Psoas muscle (tissue), 8 donors: ENCODE results near the gene PXMP4. TPM values are rescaled to one million over a fixed set of nuclear protein-coding genes. Genes with fewer than 3 reads are reported as not detected.
A peak's percentile ranks its signal among the peaks of the same experiment; 100 is the strongest.

Source experiments
- ATAC-seq, 4 donors: fragments of 200-7000 bp; cut with Tn5 transposase; one replicate each; pipeline ENCODE4 v1.9.1; 2020; ENCODE audit warnings: moderate library complexity in 3 of 4, mild to moderate bottlenecking in 2 of 4
- DNase-seq, 2 donors: peaks; one replicate each; pipeline ENCODE4 v3.0.0-alpha.2; 2020
- H3K27ac ChIP-seq: fragments of 200-600 bp; one replicate; pipeline ENCODE4 v1.8.0; 2022
- H3K27me3 ChIP-seq, 3 donors: fragments of 200-600 bp in 1 of 3; one replicate each; pipeline versions ENCODE4 v1.6.1 to v1.8.0; 2013 to 2022; ENCODE audit warnings: low read length in 2 of 3, mild to moderate bottlenecking in 2 of 3, moderate library complexity in 1 of 3; ENCODE audit not compliant: insufficient read depth in 3 of 3
- H3K36me3 ChIP-seq, 2 donors: fragments of 200-600 bp in 1 of 2; one replicate each; pipeline versions ENCODE4 v1.6.1 to v1.8.0; 2013 to 2022; ENCODE audit warnings: low read depth in 1 of 2, mild to moderate bottlenecking in 1 of 2, moderate library complexity in 1 of 2; ENCODE audit not compliant: insufficient read depth in 1 of 2
- H3K4me1 ChIP-seq: fragments of 200-600 bp; one replicate; pipeline ENCODE4 v1.8.0; 2022
- H3K4me3 ChIP-seq: fragments of 200-600 bp; one replicate; pipeline ENCODE4 v1.8.0; 2022; ENCODE audit warnings: mild to moderate bottlenecking
- H3K9me3 ChIP-seq: fragments of 200-600 bp; one replicate; pipeline ENCODE4 v1.8.0; 2022
- WGBS, 3 donors: extraction: QIAGEN DNeasy Blood & Tissue Kit; methylation state at CpG; one replicate each; pipeline versions ENCODE4 v1.1.6 to v1.1.7; 2013; 5-methylcytosine and 5-hydroxymethylcytosine counted together
- intact Hi-C, 2 donors: fragments of 100-400 bp; cut with DNase I; formaldehyde crosslinking; loops; one replicate each; pipeline versions ENCODE4 v1.11.0 to v1.14.2; 2022
- polyA plus RNA-seq, 3 donors: library from polyadenylated mRNA; stranded (reverse); fragments of 200-250 nt; gene quantifications; one replicate each; pipeline ENCODE4 v1.2.3, GENCODE V29; 2013
- total RNA-seq, 4 donors: library from RNA; stranded (reverse); fragmentation: NEBNext Ultra II Directional in 2 of 4; extraction: Animal tissue kit (Norgen Biotek cat#: 25700) in 2 of 4; gene quantifications; one replicate each; pipeline versions ENCODE4 v1.2.1 to v1.2.4, GENCODE V29; 2021 to 2023
- TF ChIP-seq, protein P1 (sequence below): fragments of 200-600 bp; IDR thresholded peaks from one replicate; pipeline ENCODE4 v1.8.0; 2022; ENCODE audit warnings: antibody characterized with exemption
- donor health status: healthy with polysubstance abuse.
- donor health status: DM: no; HTN: no; CAD: no; lungs with moderate emphysema.
- donor health status: Bipolar disorder and iron deficiency.
- donor health status: healthy.
- donor health status: DM: yes; HTN: yes; CAD: no.
- donor health status: DM: no; HTN: no; CAD: no.
- donor health status: DM: no; HTN: no; CAD: no.
- donor health status: DM: yes; HTN: yes; CAD: no.

Gene PXMP4
- total and polyA plus RNA-seq, 7 donors: 1.9 to 10.6 (median 5.1) TPM

DNA sequence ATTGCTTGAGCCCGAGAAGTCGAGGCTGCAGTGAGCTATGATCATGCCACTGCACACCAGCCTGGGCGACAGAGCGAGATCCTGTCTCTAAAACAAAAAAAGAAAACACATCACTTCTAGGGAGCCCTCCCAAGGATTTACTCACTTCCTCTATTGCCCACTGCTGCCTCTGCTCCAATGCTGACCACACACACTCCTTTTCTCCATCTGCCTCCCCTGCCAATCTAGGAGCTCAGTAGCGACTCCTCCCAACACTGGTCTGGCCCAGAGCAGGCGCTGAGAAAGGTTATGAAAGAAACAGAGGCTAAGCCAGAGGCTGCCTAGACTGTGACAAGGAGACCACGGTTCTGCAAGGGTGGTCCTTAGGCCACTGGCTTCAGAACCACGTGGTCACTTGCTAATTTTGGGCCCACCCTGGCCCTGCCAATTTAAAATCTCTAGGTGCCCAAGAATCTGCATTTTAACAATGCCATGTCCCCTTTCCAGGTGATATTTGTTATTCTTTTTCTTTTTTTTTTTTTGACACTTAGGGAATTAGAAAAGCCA lies 32.7 kb downstream of the PXMP4 start:
- H3K27me3 ChIP-seq: no peaks in the 10 kb centered on the region
- DNase-seq (no peak), ATAC-seq (no peak)
- H3K36me3 ChIP-seq: no peaks in the 10 kb centered on the region
- H3K4me3 ChIP-seq: no peak overlapping the region
- intact Hi-C loops: no loop called here
- peaks cover 4% of the 10 kb centered on the region for H3K4me1 ChIP-seq
- H3K27ac ChIP-seq: no peak overlapping the region
- TF ChIP-seq, protein P1, sequence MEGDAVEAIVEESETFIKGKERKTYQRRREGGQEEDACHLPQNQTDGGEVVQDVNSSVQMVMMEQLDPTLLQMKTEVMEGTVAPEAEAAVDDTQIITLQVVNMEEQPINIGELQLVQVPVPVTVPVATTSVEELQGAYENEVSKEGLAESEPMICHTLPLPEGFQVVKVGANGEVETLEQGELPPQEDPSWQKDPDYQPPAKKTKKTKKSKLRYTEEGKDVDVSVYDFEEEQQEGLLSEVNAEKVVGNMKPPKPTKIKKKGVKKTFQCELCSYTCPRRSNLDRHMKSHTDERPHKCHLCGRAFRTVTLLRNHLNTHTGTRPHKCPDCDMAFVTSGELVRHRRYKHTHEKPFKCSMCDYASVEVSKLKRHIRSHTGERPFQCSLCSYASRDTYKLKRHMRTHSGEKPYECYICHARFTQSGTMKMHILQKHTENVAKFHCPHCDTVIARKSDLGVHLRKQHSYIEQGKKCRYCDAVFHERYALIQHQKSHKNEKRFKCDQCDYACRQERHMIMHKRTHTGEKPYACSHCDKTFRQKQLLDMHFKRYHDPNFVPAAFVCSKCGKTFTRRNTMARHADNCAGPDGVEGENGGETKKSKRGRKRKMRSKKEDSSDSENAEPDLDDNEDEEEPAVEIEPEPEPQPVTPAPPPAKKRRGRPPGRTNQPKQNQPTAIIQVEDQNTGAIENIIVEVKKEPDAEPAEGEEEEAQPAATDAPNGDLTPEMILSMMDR: no peak
- WGBS, 3 donors: 79 to 85% (median 80%) methylated on average over 8 of the region's 8 CpGs
- no peaks in the 10 kb centered on the region for H3K9me3 ChIP-seq

DNA sequence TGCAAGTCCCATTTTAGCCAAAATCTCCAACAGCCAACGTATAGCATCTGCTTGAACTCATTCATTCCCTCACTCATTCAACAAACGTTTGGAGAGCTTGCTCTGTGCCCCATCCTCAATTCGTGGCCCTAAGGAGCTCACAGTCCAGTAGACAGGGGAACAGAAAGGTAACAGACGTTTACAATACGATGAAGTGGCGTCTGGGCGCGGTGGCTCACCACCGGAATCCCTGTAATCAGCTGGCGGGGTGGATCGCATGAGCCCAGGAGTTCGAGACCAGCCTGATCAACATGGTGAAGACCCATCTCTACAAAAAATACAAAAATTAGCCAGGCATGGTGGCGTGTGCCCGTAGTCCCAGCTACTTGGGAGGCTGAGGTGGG lies 33.1 kb downstream of the PXMP4 start:
- DNase-seq: no peak
- WGBS, 3 donors: 78 to 81% (median 79%) methylated on average over 14 of the region's 14 CpGs

DNA sequence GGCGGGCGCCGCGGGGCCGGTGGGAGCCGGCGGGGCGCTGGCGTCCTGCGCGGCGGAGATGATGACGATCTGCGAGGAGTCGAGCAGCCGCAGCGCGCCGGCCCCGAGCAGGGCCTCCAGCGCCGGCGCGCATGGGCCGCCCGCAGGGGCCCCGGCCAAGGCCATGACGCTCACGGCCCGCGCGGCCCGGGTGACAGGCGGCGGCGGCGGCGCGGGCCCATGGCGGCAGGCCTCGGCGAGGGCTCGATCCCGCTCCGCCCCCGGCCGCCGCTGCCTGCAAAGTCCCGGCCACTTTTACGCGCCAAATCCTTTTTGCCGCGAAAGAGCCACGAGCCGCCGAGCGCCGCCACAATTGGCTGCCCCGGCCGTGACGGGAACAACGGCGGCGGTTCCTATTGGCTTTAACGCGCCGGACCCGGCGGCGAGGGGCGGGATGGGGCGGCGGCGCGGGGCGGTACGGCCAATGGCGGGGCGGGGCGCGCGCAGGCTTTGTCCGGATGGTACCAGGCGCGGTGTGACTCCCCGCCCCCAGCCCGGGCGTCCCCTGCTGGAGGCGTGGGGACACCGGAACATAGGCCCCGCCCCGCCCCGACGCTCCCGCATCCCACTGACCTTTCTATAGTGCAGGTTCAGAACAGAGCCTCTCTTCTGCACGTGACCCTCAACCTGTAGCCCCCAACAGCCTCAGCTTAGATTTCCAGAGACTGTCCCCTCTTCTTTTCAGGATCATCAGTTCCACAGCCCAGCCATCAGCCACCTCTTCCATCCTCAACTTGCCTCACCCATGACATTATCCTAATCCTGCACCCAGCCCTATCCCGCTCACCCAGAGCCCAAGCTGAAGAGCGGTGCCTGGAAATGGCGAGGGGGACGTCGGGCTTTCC lies 33.8 kb downstream of the PXMP4 start, which contains the start of gene E2F1:
TSS of gene E2F1 (minus strand) at position 286 of the 884 bp plus-strand sequence. CDS start at position 165, 121 bp downstream.
- intact Hi-C loops: no loop called here
- peak within 1 kb of the TSS; percentile 53 for H3K4me3 ChIP-seq
- H3K4me1 ChIP-seq: peaks cover 4% of the 10 kb centered on the region
- no peaks in the 10 kb centered on the region for H3K27me3 ChIP-seq
- ATAC-seq (peak; percentile 100), DNase-seq (peak; percentile 97 to 98)
- TF ChIP-seq, protein P1: peak; percentile 37
- H3K9me3 ChIP-seq: no peaks in the 10 kb centered on the region
- 1 to 2% (median 2%) methylated on average over 65 to 100 of the region's 101 CpGs for WGBS, 3 donors
- H3K27ac ChIP-seq: peak within 1 kb of the TSS; percentile 30
- no peaks in the 10 kb centered on the region for H3K36me3 ChIP-seq

More for the DNA sequence above, 33.1 kb downstream of the PXMP4 start:
- TF ChIP-seq, protein P1: no peak
- peaks cover 4% of the 10 kb centered on the region for H3K4me1 ChIP-seq
- H3K27ac ChIP-seq: peak overlapping the region; percentile 30
- H3K4me3 ChIP-seq: peak overlapping the region; percentile 53
- intact Hi-C loops: no loop called here
- no peaks in the 10 kb centered on the region for H3K9me3 ChIP-seq
- H3K27me3 ChIP-seq: no peaks in the 10 kb centered on the region
- H3K36me3 ChIP-seq: no peaks in the 10 kb centered on the region
- ATAC-seq: no peak

- DNase-seq (no peak), ATAC-seq (no peak)
- Histone ChIP-seq H3K27ac (no peak overlapping the region), H3K27me3 (no peaks in the 10 kb centered on the region), H3K4me1 (peaks cover 4% of the 10 kb centered on the region), H3K9me3 (no peaks in the 10 kb centered on the region), H3K36me3 (no peaks in the 10 kb centered on the region), H3K4me3 (peak overlapping the region; percentile 53)
- intact Hi-C loops: no loop called here
- TF ChIP-seq, protein P1: no peak
- 1 to 4% (median 1%) methylated on average over 28 to 53 of the region's 53 CpGs for WGBS, 3 donors
Measured at GRCh38 chr20:33685328-33686099, 34.6 kb downstream of the PXMP4 start.
